Keratinocyte (primary cell): ENCODE results near the gene ABCA4. TPM values are rescaled to one million over a fixed set of nuclear protein-coding genes. Genes with fewer than 3 reads are reported as not detected.

ENCODE experiments used
- DNase-seq: peaks from one replicate; pipeline ENCODE4 v3.0.0-alpha.2; 2011; ENCODE audit warnings: low read depth, missing footprints, low spot score
- FAIRE-seq: peaks from 2 replicates; lab custom pipeline; 2011; peaks lifted over from hg19 to GRCh38; lab: Jason Lieb, UNC
- H2AFZ ChIP-seq: 2 replicates; pipeline ENCODE4 v1.6.0; 2012; ENCODE audit warnings: low read length, control low read depth, inconsistent platforms; ENCODE audit not compliant: control insufficient read depth
- H3K27ac ChIP-seq: 2 replicates; pipeline ENCODE4 v1.5.1; 2011; ENCODE audit warnings: low read length; ENCODE audit not compliant: control insufficient read depth, insufficient read depth
- H3K27me3 ChIP-seq: 3 replicates; pipeline ENCODE4 v1.6.0; 2011; ENCODE audit warnings: low read length; ENCODE audit not compliant: control insufficient read depth, insufficient read depth; ENCODE audit errors: extremely low read depth
- H3K36me3 ChIP-seq, 2 experiments: 2 replicates in 1 of 2; 3 replicates in 1 of 2; pipeline ENCODE4 v1.5.1; 2011; ENCODE audit warnings: low read length in 2 of 2, mild to moderate bottlenecking in 1 of 2; ENCODE audit not compliant: control insufficient read depth in 2 of 2, insufficient read depth in 2 of 2; ENCODE audit errors: extremely low read depth in 1 of 2
- H3K4me1 ChIP-seq: 3 replicates; pipeline ENCODE4 v1.5.1; 2011; ENCODE audit warnings: low read length; ENCODE audit not compliant: control insufficient read depth, insufficient read depth; ENCODE audit errors: extremely low read depth
- H3K4me2 ChIP-seq: 3 replicates; pipeline ENCODE4 v1.6.0; 2011; ENCODE audit warnings: low read depth, low read length; ENCODE audit not compliant: control insufficient read depth, insufficient read depth; ENCODE audit errors: extremely low read depth
- H3K4me3 ChIP-seq, 3 experiments: fragments of 200-600 bp in 1 of 3; sonication (generic) in 1 of 3; 2 replicates in 2 of 3; 3 replicates in 1 of 3; pipeline ENCODE4 v1.5.1; 2011 to 2016; ENCODE audit warnings: low read length in 3 of 3, mild to moderate bottlenecking in 3 of 3, control low read depth in 2 of 3, inconsistent platforms in 1 of 3, low read depth in 1 of 3, mixed read lengths in 1 of 3, mixed run types in 1 of 3, moderate library complexity in 1 of 3; ENCODE audit not compliant: control insufficient read depth in 2 of 3, insufficient read depth in 2 of 3; ENCODE audit errors: extremely low read depth in 1 of 3
- H3K79me2 ChIP-seq: 2 replicates; pipeline ENCODE4 v1.6.0; 2012; ENCODE audit warnings: low read length; ENCODE audit not compliant: control insufficient read depth, insufficient read depth
- H3K9ac ChIP-seq: 3 replicates; pipeline ENCODE4 v1.6.0; 2011; ENCODE audit warnings: low read length; ENCODE audit not compliant: control insufficient read depth, insufficient read depth; ENCODE audit errors: extremely low read depth
- H3K9me1 ChIP-seq: 3 replicates; pipeline ENCODE4 v1.6.0; 2011; ENCODE audit warnings: low read length; ENCODE audit not compliant: control insufficient read depth, insufficient read depth; ENCODE audit errors: extremely low read depth
- H3K9me3 ChIP-seq: 2 replicates; pipeline ENCODE4 v1.5.1; 2012; ENCODE audit warnings: low read depth, low read length; ENCODE audit not compliant: control insufficient read depth
- H4K20me1 ChIP-seq: 3 replicates; pipeline ENCODE4 v1.6.0; 2011; ENCODE audit warnings: low read length; ENCODE audit not compliant: control insufficient read depth, insufficient read depth; ENCODE audit errors: extremely low read depth
- EZH2 ChIP-seq: IDR thresholded peaks from one replicate; pipeline ENCODE4 v1.6.1; 2012; ENCODE audit warnings: inconsistent platforms, mild to moderate bottlenecking, low read length, moderate library complexity
- dilution Hi-C: fragments of 300-500 bp; cut with MboI; formaldehyde crosslinking; loops from one replicate; pipeline ENCODE4 v1.7.0; 2020; ENCODE audit warnings: low sequenced_read_pairs; ENCODE audit not compliant: extremely low pct_ligation_motif_present
- polyA plus RNA-seq, 5 experiments: library from polyadenylated mRNA; depleted of rRNA in 3 of 5; stranded (reverse) in 3 of 5; stranded (forward) in 1 of 5; unstranded in 1 of 5; fragments of >200 nt; gene quantifications; 1 replicate in 1 of 5; 2 replicates in 3 of 5; 3 replicates in 1 of 5; pipeline versions ENCODE4 v1.2.1 to v1.2.3, GENCODE V29; 2011 to 2012; ENCODE audit warnings: missing spikeins in 2 of 5, low read depth in 1 of 5, low replicate concordance in 1 of 5
- TF ChIP-seq, protein P1 (sequence below), 3 experiments: IDR thresholded peaks in 1 of 3; conservative IDR thresholded peaks in 1 of 3; optimal IDR thresholded peaks in 1 of 3; 2 replicates in 2 of 3; 3 replicates in 1 of 3; pipeline versions ENCODE3 to v1.5.1; 2011; ENCODE audit warnings: low read length in 3 of 3, mild to moderate bottlenecking in 3 of 3, moderate library complexity in 2 of 3, control low read depth in 1 of 3, inconsistent platforms in 1 of 3; ENCODE audit not compliant: insufficient read depth in 2 of 3; ENCODE audit errors: extremely low read depth in 1 of 3

ABCA4 gene
- polyA plus RNA-seq, 1 donor (not counting 4 experiments of a cell fraction or from before 2014, with no cell fraction given): 0.04 TPM

DNA sequence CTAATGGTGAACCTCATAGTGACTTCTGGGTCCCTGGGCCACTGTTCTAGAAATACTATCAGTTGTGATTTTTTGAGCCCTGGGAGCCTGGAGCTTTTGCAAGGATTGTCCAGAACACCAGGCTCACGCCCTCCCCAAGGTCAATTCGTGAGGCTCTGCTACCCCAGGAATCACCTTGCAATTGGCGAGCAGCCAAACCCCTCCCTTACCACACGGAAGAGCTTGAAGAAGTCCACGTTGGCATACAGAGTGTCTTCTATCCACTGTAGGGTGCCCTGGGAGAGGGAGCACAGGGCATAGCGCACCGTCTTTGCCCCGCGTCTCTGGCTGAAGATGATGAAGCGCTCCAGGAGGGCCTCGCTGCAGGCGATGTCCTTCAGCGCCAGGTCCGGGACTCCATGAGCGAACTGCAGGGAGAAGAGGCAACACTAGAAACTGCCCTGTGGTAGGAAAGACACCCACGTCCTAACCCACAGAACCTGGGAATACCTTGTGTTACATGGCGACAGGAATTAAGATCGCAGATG lies 22.3 kb downstream of the ABCA4 start:
- no peak overlapping the region for H3K27ac ChIP-seq
- TF ChIP-seq, protein P1, sequence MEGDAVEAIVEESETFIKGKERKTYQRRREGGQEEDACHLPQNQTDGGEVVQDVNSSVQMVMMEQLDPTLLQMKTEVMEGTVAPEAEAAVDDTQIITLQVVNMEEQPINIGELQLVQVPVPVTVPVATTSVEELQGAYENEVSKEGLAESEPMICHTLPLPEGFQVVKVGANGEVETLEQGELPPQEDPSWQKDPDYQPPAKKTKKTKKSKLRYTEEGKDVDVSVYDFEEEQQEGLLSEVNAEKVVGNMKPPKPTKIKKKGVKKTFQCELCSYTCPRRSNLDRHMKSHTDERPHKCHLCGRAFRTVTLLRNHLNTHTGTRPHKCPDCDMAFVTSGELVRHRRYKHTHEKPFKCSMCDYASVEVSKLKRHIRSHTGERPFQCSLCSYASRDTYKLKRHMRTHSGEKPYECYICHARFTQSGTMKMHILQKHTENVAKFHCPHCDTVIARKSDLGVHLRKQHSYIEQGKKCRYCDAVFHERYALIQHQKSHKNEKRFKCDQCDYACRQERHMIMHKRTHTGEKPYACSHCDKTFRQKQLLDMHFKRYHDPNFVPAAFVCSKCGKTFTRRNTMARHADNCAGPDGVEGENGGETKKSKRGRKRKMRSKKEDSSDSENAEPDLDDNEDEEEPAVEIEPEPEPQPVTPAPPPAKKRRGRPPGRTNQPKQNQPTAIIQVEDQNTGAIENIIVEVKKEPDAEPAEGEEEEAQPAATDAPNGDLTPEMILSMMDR (optimal IDR thresholded peaks at IDR 0.05 in 1 of 3, IDR thresholded peaks at IDR 0.05 in 1 of 3, conservative IDR thresholded peaks at IDR 0.05 in 1 of 3; ENCODE audit: extremely low read depth in 1 of 3, insufficient read depth in 2 of 3, low read length in 3 of 3): no peak
- no peak for TF ChIP-seq EZH2
- FAIRE-seq: no peak
- no peaks in the 10 kb centered on the region for H3K27me3 ChIP-seq
- H3K9me3 ChIP-seq: no peaks in the 10 kb centered on the region
- peaks cover 38% of the 10 kb centered on the region for H3K4me1 ChIP-seq
- dilution Hi-C loops: no loop called here
- H3K36me3 ChIP-seq: no peaks in the 10 kb centered on the region
- H4K20me1 ChIP-seq: no peaks in the 10 kb centered on the region
- H3K9ac ChIP-seq: no peak overlapping the region
- DNase-seq: no peak
- H3K9me1 ChIP-seq: peaks cover 2% of the 10 kb centered on the region
- H3K4me3 ChIP-seq: no peak overlapping the region
- H3K4me2 ChIP-seq: no peak overlapping the region
- H3K79me2 ChIP-seq: no peaks in the 10 kb centered on the region
- no peak overlapping the region for H2AFZ ChIP-seq

DNA sequence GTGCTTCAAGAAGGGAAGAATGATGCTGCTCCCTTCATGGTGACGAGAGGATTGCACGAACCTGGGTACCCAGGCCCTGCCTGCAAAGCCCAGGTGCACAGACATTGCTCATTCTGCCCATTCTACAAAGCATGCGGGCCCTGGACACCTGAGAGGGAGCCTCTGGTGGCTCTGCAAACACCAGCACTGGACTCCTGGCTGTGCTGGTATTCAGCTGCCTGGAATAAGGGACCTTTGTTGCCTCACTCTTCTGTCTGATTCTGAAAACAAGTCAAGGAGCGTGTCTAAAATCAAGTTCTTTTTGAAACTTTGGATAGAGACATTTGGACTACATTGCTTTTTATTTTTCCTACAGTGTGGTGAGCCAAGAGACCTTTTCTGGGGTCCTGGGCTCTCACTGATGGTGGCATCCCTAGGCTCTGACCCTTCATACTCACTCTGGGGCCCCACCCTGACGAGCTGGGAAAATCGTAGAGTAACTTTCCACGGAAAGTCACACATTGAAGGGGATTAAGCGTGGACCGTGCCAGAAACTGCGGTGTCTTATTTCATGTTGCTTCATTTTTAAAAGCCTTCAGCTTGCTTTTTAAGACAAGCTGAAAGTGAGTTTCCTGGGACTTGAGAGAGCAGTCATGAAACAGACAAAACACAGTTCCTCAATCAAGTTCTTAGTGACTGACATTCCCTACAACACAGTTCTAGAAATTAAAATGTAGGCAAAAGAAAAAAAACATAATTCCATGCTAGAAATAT lies 24.0 kb downstream of the ABCA4 start:
- no peaks in the 10 kb centered on the region for H3K79me2 ChIP-seq
- no peak for TF ChIP-seq EZH2
- TF ChIP-seq, protein P1 (optimal IDR thresholded peaks at IDR 0.05 in 1 of 3, IDR thresholded peaks at IDR 0.05 in 1 of 3, conservative IDR thresholded peaks at IDR 0.05 in 1 of 3; ENCODE audit: extremely low read depth in 1 of 3, insufficient read depth in 2 of 3, low read length in 3 of 3): no peak
- DNase-seq: no peak
- H3K4me2 ChIP-seq: no peak overlapping the region
- H3K9me1 ChIP-seq: no peaks in the 10 kb centered on the region
- no peak overlapping the region for H3K9ac ChIP-seq
- no peak overlapping the region for H3K4me3 ChIP-seq
- no peak for FAIRE-seq
- no peaks in the 10 kb centered on the region for H3K27me3 ChIP-seq
- dilution Hi-C loops: no loop called here
- H4K20me1 ChIP-seq: no peaks in the 10 kb centered on the region
- H3K27ac ChIP-seq: no peak overlapping the region
- peaks cover 23% of the 10 kb centered on the region for H3K4me1 ChIP-seq
- H3K36me3 ChIP-seq: no peaks in the 10 kb centered on the region
- no peak overlapping the region for H2AFZ ChIP-seq
- H3K9me3 ChIP-seq: no peaks in the 10 kb centered on the region
